HG02571 (cell line): ENCODE results near the gene MAMLD1.

Experiments
- ATAC-seq: cut with Tn5 transposase; IDR thresholded peaks from one replicate; pipeline ENCODE4 v1.9.1; 2021; ENCODE audit warnings: mild to moderate bottlenecking, moderate library complexity; ENCODE audit not compliant: unreplicated experiment

MAMLD1 gene

DNA sequence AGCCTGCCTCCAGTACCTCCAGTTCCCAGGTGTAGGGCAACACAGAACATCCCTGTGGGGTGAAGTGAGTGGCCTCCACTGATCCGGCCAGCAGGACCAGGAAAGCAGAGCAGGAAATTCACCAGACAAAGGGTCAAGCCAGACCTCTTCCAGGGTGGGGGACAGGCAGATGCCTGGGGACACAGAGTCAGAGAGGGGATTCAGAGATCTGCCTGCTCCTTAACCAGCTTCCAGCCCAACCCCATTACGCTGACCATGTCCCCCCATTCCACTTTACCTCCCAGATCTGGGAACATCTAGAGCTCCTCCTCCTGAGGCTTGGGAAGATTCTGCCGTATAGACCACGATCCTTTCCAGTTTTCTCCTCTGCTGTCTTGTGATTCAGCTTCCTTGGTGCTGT is 132.4 kb downstream of the MAMLD1 start:
- ATAC-seq: no peak

DNA sequence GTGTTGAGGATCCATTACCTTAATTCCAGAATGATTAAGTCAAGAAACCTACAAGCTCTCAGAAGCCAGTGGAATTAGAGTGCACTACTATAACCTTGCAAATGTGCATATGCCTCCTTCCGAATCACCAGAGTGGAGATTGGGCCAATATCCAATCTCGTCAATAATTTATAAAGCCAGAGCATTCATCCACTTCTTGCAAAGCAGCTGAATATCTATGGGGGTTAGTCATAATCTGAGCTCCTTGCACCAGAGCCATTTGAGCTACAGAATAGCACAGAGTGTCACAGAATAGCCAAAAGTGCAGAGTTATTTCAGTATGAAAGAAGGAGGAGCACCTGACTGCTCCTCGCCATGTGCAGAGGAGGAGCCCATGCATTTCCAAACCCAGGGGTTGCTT is 136.1 kb downstream of the MAMLD1 start:
- ATAC-seq: no peak

- ATAC-seq: no peak
Observed at GRCh38 chrX:150502091-150502490, 139.0 kb downstream of the MAMLD1 start.

- ATAC-seq: no peak
Observed at GRCh38 chrX:150502979-150503897, 140.1 kb downstream of the MAMLD1 start.

GRCh38 chrX:150503898-150504219 is 140.7 kb downstream of the MAMLD1 start:
- ATAC-seq: no peak

DNA sequence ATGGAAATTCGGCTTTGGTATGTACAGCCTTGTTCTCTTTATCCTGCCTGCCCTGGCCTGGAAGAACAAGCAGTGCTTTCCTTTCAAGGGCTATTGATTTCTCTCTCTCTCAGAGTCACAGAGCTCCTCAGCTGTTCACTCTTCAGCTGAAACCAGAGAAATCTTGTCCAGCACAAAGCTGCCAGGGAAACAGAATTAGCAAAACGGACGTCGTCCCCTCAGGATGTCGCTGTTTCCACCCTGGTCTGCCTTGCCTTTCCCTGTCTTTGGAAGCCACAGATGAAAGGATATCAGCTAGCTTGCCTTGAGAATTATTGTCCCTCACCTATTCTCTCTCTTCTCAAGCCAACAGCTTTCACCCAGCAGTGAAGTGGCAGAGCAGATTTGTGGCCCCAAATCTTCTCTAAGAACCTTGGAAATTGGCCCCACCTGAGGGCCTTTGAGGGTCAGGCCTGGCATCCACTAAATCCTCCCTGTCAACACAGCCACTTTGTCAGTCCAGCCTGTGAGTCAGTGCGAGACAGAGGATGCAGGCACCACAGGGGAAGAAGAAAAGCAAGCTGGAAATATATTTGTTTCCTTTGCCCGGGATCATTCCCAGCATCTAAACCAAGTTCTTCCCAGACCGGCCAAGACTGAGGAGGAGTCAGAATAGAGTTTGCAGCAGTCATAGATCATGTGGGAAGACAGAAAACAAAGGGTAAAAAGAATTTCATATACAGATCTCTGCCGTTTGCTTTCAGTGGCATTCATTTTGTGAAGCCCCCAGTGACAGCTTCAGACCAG is 141.5 kb downstream of the MAMLD1 start:
- no peak for ATAC-seq

DNA sequence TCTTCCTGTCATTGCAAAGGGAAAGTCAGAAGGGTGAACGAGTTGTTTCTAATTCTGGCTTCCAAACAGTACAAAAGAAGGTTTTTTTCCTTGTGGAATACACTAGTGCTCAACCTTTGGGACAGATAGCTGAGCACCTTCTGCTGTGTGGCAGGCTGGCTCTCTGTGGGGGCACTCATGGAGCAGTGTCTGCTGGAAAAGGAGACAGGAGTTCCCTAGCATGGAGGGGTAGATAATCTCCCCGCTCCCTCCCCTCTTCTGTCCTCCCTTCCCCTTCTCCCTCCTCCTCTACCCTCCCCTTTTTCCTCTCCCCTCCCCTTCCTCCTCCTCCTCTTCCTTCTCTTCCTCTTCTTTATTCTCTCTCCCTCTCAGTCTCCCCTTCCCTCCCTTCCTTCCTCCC is 142.9 kb downstream of the MAMLD1 start:
- no peak for ATAC-seq

DNA sequence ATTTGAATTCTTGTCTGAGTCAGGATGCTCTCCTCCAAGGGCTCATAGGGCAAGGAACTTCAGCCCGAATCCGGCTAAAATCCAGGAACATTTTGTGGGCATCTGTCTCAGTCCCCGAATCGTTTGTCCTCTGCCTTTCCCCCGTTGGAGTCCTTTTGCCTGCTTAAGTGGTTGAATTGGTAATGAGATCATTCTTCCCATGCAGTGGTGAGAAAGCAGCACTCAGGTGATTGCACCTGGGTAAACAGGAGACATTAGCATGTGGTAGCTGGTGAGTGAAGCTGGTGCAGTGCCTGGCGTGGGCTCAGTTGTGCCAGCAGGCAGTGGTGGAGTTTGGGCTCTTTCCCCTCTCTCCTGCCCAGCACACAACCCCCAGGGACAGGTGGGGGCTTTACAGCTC is 143.4 kb downstream of the MAMLD1 start:
- ATAC-seq: no peak

- ATAC-seq: no peak
Observed at GRCh38 chrX:150507251-150507856, 144.2 kb downstream of the MAMLD1 start.

GRCh38 chrX:150508018-150508417 is 144.9 kb downstream of the MAMLD1 start:
- ATAC-seq: no peak

DNA sequence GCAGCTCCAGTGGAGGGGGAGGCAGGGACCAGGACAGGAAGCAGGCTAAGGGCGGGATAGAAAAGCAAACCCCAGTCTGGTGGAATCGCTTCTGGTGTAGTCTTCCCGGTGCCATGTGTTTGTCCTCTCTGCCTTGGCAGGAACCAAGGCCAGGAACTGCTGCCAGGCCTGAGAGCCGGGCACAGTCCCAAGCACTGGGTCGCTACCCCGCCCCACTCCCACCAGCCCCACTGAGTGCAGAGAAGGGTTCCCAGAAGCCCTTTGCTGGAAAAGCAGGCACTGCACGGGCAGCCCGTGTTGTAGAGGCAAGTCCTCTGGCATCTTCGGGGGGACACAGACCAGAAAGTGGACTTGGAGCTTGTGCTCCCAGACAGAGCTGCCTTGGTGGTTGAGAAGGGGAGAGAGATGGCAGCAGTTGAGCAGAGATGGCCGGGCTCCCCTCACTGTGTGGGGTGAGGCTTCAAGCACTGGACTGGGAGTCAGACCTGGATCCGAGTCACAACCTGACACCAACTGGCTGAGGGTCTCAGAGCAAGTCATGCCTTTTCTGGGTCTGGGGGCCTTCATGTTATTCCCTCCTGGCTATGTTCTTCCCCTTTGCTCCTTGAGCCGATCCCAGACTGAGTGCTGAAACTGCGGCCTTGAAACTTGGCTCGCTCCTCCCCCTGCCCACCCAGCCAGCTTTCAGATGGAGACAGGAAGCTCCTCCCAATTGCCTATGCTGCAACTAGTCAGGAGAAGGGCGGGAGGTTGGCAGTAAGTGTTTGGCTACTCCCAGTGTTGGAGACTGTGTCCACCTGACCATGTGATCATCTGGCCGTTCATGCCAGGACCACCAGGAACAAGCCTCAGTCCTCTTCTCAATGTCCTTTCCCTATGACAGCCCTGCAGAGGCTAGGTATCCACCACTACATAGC is 145.6 kb downstream of the MAMLD1 start:
- ATAC-seq: no peak

- no peak for ATAC-seq
Observed at GRCh38 chrX:150509703-150510102, 146.6 kb downstream of the MAMLD1 start.

DNA sequence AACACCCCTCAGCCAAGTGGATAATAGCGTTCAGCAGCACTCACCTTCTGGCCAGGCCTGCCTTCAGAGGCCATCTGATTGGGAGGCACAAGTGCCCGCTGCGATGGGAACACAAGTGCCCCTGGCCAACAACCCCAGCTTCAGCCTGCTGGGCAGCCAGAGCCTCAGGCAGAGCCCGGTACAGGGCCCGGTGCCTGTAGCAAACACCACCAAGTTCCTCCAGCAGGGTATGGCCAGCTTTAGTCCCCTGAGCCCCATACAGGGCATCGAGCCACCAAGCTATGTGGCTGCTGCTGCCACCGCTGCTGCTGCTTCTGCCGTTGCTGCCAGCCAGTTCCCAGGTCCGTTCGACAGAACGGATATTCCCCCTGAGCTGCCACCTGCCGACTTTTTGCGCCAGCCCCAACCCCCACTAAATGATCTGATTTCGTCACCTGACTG is 149.4 kb downstream of the MAMLD1 start:
- no peak for ATAC-seq

- ATAC-seq: no peak
Observed at GRCh38 chrX:150513544-150513943, 150.4 kb downstream of the MAMLD1 start.

GRCh38 chrX:150514462-150514861 is 151.3 kb downstream of the MAMLD1 start:
- no peak for ATAC-seq

GRCh38 chrX:150515801-150516200 is 152.7 kb downstream of the MAMLD1 start:
- ATAC-seq: no peak

GRCh38 chrX:150517303-150517910 is 154.3 kb downstream of the MAMLD1 start:
- no peak for ATAC-seq

GRCh38 chrX:150522494-150522893 is 159.4 kb downstream of the MAMLD1 start:
- ATAC-seq: no peak

GRCh38 chrX:150525061-150525919 is 162.2 kb downstream of the MAMLD1 start:
- no peak for ATAC-seq
